Measurements from ENCODE around the gene TLR1.
A peak's percentile ranks its signal among the peaks of the same experiment; 100 is the strongest.

TLR1 gene

DNA sequence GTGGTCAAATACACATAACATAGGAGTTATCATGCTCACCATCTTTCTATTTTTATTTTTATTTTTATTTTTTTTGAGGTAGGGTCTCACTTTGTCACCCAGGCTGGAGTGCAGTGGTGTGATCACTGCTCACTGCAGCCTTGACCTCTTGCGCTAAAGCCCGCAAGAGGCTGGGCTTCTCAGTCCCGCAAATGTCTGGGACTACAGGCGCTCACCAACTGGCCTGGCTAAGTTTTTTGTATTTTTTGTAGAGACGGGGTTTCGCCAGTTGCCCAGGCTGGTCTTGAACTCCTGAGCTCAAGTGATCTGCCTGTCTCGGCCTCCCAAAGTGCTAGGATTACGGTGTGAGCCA lies 21.5 kb downstream of the TLR1 start:
- Histone ChIP-seq H3K27me3 (ENCODE audit: insufficient read depth, poor library complexity, severe bottlenecking) (no peaks in the 10 kb centered on the region), H3K27ac (replicated peaks) (no peak overlapping the region), H3K4me3 (replicated peaks; ENCODE audit: insufficient read depth, low read length) (no peak overlapping the region)
- TF ChIP-seq GABPA (IDR thresholded peaks at IDR 0.05; ENCODE audit: low read depth) = no peak
- DNase-seq (ENCODE audit: low read depth in 1 of 2, low spot score in 1 of 2) = no peak

DNA sequence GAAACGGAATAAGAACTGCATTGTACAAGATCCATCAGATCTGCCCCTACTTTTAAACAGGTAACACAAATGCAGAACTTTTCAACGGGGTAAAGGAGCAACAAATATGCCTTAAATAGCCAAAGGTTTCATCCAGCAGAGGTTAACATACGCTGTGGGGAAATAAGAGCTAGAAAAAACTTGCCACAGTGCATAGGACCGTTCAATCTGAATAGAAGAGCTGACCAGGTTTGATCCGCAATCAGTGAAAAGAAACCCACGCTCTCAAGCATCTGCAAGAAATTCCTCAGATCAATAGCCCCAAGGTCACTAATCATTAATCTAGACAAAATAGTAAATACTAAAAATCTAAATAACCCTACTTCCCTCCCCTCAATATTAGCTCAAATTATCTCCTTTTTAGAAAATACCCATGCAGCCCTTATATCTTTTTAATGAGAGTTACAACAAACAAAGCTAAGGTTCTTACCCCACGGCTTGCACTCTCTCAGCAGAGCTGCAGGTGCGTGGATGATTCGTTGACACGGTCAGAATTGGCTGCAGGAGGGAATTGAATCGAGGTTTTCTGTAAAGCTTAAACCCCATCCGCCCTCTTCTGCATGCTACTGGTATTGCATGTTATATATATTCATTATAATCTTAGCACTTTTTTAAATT lies 22.0 kb downstream of the TLR1 start, which contains the start of gene TLR10:
TSS of gene TLR10 (minus strand) at position 539 of the 657 bp plus-strand sequence. CDS start 7,400 bp downstream, outside the sequence.
- no peak within 1 kb of the TSS for H3K4me3 ChIP-seq (replicated peaks; ENCODE audit: insufficient read depth, low read length)
- DNase-seq (ENCODE audit: low read depth in 1 of 2, low spot score in 1 of 2) = peak in 1 of 2 experiments; percentile 62
- H3K27me3 ChIP-seq (ENCODE audit: insufficient read depth, poor library complexity, severe bottlenecking) = no peaks in the 10 kb centered on the region

DNA sequence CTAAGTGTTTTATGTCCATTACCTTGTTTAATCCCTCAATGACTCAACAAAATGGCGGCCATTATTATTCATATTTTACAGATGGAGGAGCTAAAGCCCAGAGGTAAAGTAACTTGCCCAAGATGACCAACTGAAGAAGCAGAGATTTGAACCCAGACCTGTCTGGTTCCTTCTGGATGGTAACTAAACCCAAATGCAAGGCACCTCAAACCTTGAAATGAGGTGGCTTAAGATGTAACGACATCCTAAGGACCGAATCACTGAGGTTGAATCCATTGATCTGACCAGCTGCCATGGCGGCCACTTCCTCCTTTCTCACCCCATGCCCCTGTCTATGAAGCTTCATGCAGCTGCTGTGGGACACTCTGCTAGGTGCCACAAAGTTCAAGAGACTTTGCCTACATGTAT lies 22.7 kb downstream of the TLR1 start:
- Histone ChIP-seq H3K27ac (replicated peaks) (no peak overlapping the region), H3K27me3 (ENCODE audit: insufficient read depth, poor library complexity, severe bottlenecking) (no peaks in the 10 kb centered on the region), H3K4me3 (replicated peaks; ENCODE audit: insufficient read depth, low read length) (no peak overlapping the region)
- no peak for DNase-seq (ENCODE audit: low read depth in 1 of 2, low spot score in 1 of 2)
- peak; percentile 16; the same call in 1 of the 2 replicates for TF ChIP-seq SPI1 (IDR thresholded peaks at IDR 0.05; ENCODE audit: borderline replicate concordance, low read depth)
- TF ChIP-seq, protein P1, sequence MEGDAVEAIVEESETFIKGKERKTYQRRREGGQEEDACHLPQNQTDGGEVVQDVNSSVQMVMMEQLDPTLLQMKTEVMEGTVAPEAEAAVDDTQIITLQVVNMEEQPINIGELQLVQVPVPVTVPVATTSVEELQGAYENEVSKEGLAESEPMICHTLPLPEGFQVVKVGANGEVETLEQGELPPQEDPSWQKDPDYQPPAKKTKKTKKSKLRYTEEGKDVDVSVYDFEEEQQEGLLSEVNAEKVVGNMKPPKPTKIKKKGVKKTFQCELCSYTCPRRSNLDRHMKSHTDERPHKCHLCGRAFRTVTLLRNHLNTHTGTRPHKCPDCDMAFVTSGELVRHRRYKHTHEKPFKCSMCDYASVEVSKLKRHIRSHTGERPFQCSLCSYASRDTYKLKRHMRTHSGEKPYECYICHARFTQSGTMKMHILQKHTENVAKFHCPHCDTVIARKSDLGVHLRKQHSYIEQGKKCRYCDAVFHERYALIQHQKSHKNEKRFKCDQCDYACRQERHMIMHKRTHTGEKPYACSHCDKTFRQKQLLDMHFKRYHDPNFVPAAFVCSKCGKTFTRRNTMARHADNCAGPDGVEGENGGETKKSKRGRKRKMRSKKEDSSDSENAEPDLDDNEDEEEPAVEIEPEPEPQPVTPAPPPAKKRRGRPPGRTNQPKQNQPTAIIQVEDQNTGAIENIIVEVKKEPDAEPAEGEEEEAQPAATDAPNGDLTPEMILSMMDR (IDR thresholded peaks at IDR 0.05; ENCODE audit: insufficient read depth, low read length) = no peak

More for the DNA sequence above, 22.0 kb downstream of the TLR1 start, which contains the start of gene TLR10:
- H3K27ac ChIP-seq (replicated peaks) = no peak within 1 kb of the TSS
- TF ChIP-seq SPI1 (IDR thresholded peaks at IDR 0.05; ENCODE audit: borderline replicate concordance, low read depth) = no peak
- TF ChIP-seq, protein P2, sequence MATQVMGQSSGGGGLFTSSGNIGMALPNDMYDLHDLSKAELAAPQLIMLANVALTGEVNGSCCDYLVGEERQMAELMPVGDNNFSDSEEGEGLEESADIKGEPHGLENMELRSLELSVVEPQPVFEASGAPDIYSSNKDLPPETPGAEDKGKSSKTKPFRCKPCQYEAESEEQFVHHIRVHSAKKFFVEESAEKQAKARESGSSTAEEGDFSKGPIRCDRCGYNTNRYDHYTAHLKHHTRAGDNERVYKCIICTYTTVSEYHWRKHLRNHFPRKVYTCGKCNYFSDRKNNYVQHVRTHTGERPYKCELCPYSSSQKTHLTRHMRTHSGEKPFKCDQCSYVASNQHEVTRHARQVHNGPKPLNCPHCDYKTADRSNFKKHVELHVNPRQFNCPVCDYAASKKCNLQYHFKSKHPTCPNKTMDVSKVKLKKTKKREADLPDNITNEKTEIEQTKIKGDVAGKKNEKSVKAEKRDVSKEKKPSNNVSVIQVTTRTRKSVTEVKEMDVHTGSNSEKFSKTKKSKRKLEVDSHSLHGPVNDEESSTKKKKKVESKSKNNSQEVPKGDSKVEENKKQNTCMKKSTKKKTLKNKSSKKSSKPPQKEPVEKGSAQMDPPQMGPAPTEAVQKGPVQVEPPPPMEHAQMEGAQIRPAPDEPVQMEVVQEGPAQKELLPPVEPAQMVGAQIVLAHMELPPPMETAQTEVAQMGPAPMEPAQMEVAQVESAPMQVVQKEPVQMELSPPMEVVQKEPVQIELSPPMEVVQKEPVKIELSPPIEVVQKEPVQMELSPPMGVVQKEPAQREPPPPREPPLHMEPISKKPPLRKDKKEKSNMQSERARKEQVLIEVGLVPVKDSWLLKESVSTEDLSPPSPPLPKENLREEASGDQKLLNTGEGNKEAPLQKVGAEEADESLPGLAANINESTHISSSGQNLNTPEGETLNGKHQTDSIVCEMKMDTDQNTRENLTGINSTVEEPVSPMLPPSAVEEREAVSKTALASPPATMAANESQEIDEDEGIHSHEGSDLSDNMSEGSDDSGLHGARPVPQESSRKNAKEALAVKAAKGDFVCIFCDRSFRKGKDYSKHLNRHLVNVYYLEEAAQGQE (IDR thresholded peaks at IDR 0.05; ENCODE audit: insufficient replicate concordance, low read depth) = no peak
- TF ChIP-seq, protein P1 (IDR thresholded peaks at IDR 0.05; ENCODE audit: insufficient read depth, low read length) = peak; percentile 33

DNA sequence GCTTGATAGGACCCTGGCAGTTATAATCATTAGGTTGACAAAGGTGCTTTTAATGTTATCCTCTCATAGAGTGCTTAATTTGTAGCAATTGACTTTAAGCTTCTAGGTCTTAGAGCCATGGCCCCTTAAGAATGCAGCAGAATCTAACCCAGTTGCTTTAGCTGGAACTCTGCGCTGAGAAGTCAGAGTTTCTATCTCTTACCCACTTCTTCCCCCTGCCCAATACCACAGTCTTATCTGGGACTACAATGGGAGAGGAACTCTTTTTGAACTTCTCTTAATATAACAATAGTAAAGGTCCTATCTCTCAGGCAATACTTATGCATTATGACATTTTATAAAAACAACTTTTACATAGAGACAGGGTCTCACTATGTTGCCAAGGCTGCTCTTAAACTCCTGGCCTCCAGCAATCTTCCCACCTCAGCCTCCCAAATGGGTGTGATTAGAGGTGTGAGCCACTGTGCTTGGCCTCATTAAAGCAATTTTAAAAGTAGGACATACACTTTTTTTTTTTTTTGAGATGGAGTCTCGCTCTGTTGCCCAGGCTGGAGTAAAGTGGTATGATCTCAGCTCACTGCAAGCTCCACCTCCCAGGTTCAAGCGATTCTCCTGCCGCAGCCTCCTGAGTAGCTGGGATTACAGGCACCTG lies 23.6 kb downstream of the TLR1 start:
- Histone ChIP-seq H3K4me3 (replicated peaks; ENCODE audit: insufficient read depth, low read length) (no peak overlapping the region), H3K27ac (replicated peaks) (no peak overlapping the region)

More for the DNA sequence above, 23.6 kb downstream of the TLR1 start:
- TF ChIP-seq, protein P2 (IDR thresholded peaks at IDR 0.05; ENCODE audit: insufficient replicate concordance, low read depth) = no peak
- TF ChIP-seq GABPA (IDR thresholded peaks at IDR 0.05; ENCODE audit: low read depth) (no peak), SPI1 (IDR thresholded peaks at IDR 0.05; ENCODE audit: borderline replicate concordance, low read depth) (no peak), POLR2AphosphoS5 (IDR thresholded peaks at IDR 0.05; ENCODE audit: low read depth) (no peak)
- TF ChIP-seq, protein P1 (IDR thresholded peaks at IDR 0.05; ENCODE audit: insufficient read depth, low read length) = no peak
- no peaks in the 10 kb centered on the region for H3K27me3 ChIP-seq (ENCODE audit: insufficient read depth, poor library complexity, severe bottlenecking)
- DNase-seq (ENCODE audit: low read depth in 1 of 2, low spot score in 1 of 2) = no peak
